MM.1S (cell line): ENCODE results near the gene CA5A.
"Not testable (repeated sequence)": the region's sequence is repeated elsewhere in the genome, so short reads cannot be mapped to it uniquely, and the experiment has no call there.

Source experiments
- CTCF ChIP-seq: fragments of 300-600 bp; sonication (generic); IDR thresholded peaks from 2 replicates; pipeline ENCODE4 v1.5.1; 2016; ENCODE audit warnings: antibody characterized with exemption, low read length, mixed read lengths
- EZH2phosphoT487 ChIP-seq: fragments of 300-600 bp; sonication (generic); IDR thresholded peaks from 2 replicates; pipeline ENCODE4 v1.6.1; 2018; ENCODE audit warnings: antibody characterized with exemption, low read length

GRCh38 chr16:87889762-87890161 lies 46.6 kb downstream of the CA5A start:
- TF ChIP-seq CTCF, EZH2phosphoT487: not testable (repeated sequence)
